ENCODE measurements around the gene HPN.
"Not testable (repeated sequence)": the region's sequence is repeated elsewhere in the genome, so short reads cannot be mapped to it uniquely, and the experiment has no call there.

The HPN gene

GRCh38 chr19:35009424-35010415 lies 31.8 kb upstream of the HPN start:
- DNase-seq: no peak

GRCh38 chr19:35011091-35011689 lies 30.3 kb upstream of the HPN start:
- DNase-seq: no peak

GRCh38 chr19:35011737-35012682 lies 29.5 kb upstream of the HPN start:
- no peak for DNase-seq

DNA sequence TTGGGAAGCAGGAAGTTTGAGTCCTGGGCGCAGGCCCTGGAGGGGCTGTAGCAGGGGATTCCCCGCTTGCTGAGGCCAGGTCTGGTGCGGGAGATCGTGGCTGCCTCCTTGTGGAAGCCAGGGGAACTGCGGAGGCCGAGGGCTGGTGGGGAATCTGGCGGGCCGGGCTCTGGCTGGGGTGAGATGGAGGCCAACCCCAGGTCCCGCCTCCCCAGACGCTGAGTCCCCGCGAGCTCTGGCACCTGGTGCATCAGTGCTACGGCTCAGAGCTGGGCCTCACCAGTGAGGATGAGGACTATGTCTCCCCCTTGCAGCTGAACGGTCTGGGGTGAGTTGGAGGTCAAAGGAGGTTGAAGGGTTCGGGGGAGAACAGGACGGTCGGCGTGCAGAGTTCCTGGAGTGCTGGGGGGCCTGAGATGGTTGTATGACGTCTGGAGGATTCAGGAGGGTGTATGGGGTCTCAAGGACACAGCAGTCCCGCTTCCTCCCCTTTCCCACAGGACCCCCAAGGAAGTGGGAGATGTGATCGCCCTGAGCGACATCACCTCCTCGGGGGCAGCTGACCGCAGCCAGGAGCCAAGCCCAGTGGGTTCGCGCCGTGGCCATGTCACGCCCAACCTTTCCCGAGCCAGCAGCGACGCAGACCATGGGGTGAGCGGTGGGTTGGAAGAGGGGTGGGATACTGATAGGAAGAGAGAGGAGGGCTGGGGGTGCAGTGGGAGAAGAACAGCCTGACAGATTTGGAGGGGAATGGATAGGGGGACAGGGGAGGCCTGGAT lies 28.3 kb upstream of the HPN start:
- peak; percentile 56 to 71 (median 60) for DNase-seq

- DNase-seq: peak in 3 of 4 experiments; percentile 10 to 55 (median 48)
These were observed 27.4 kb upstream of the HPN start for GRCh38 chr19:35013820-35014754.

GRCh38 chr19:35014774-35015173 lies 26.7 kb upstream of the HPN start:
- not testable (repeated sequence) for DNase-seq

GRCh38 chr19:35015270-35015953 lies 26.1 kb upstream of the HPN start:
- no peak for DNase-seq

GRCh38 chr19:35015954-35016351 lies 25.6 kb upstream of the HPN start:
- DNase-seq: no peak

- no peak for DNase-seq
These were observed 24.0 kb upstream of the HPN start for GRCh38 chr19:35017507-35017906.

DNA sequence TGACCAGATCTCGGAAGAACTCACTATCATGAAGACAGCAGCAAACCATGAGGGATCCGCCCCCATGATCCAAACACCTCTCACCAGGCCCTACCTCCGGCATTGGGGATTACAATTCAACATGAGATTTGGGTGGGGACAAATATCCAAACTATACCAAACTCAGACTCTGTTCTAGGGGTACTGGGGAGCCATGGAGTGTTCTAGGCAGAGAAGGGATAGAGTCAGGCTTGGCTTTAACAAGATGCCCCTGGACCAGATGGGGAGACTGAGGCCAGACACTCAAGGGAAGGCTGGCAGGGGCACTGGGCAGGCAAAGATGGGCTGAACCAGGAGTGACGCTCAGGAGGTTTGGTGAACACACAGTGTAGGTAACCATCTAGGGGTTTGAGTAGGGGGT lies 23.1 kb upstream of the HPN start:
- no peak for DNase-seq

- no peak for DNase-seq
These were observed 22.4 kb upstream of the HPN start for GRCh38 chr19:35019144-35019543.

DNA sequence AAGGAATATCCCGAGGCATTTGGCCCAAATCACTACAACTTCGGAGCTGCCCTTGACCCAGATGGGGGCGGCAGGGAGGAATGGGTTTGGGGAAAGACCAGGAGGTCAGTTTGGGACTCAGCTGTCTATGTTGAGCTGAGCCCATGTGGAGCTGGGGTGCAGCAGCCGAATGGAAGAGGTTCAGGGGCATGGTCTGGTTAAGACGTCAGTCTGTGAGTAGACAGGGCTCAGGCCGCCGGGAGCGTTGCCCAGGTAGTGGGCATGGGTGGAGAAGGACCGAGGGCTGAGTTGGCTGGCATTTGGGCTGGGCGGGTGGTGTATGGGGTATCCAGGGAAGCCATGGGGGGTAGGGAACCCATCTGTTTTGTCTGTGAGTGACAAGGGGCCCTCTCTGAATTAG lies 20.5 kb upstream of the HPN start:
- no peak for DNase-seq

GRCh38 chr19:35021596-35021995 lies 19.9 kb upstream of the HPN start:
- no peak for DNase-seq

DNA sequence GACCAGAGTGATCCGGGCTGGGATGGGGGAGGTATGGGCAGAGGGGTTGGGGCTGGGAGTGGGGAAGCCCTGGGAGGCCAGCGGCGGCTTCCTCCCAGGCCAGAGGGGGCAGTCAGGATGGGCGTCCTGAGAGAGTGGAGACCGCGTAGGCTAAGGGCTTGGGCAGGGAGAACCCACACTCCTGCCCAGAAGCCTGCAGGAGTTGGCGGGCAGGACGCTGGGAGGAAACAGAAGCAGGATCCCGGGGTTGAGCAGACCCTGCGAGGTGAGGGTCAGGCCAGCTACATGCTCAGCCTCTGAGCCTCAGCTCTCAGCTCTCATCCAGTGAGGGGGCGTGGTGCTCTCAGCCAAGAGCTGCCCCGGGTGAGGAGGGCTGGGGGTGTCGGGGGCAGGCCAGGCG lies 19.1 kb upstream of the HPN start:
- no peak for DNase-seq

- DNase-seq: no peak
These were observed 18.1 kb upstream of the HPN start for GRCh38 chr19:35023428-35023827.

DNA sequence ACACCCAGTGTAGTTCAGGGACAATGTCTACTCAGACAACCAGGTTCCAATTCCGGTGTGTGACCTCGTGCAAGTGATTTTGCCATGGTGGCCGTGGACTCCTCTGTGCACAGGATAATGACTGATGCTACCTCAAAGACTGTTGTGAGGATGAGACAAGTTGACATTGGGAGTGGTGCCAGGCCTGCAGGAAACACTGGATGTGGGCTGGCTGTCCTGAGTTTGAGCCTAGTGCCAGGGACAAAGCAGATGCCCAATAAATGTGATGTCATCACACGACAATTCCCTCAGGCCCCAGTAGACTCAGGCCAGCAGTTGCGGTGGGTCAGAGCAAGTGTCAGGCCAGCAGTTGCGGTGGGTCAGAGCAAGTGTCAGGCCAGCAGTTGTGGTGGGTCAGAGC lies 17.4 kb upstream of the HPN start:
- DNase-seq: no peak

DNA sequence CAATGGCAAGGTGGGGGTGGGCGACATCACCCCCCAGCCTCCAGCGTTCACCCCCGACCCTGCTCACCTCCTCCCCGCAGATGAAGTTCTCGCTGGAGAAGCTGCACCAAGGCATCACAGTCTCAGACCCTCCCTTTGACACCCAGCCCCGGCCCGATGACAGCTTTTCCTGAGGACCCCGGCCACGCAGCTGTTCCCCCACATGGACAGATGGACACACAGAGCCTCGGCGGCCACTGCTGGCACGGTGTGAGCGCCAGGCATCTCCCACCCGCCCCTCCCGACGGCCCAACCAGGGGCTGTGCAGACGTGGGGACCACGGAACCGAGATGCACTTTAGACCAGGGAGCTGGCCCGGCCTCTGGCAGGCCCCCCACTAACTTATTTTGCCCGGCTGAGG lies 15.6 kb upstream of the HPN start:
- no peak for DNase-seq

GRCh38 chr19:35026418-35026817 lies 15.1 kb upstream of the HPN start:
- DNase-seq: no peak

DNA sequence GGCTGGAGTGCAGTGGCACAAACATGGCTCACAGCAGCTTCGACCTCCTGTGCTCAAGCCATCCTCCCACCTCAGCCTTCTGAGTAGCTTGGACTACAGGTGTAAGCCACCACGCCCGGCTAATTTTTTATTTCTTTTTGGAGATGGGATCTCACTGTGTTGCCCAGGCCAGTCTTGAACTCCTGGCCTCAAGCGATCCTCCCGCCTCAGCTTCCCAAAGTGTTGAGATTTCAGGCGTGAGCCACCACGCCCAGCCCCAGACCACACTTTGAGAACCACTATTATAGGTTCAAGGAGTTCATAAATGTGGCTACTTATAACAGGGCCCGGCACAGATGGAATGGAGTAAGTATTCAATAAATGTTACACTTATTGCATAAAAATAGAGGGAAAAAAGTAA lies 14.5 kb upstream of the HPN start:
- no peak for DNase-seq

- DNase-seq: no peak
These were observed 13.5 kb upstream of the HPN start for GRCh38 chr19:35027851-35028599.

Data from activated CD4-positive, CD25-positive, alpha-beta regulatory T cell (primary cell).